Stimulated activated naive CD8-positive, alpha-beta T cell treated with anti-CD3 and anti-CD28 coated beads, Interleukin-15, Interleukin-2, amounts not matched to agents 100 U/mL and 50 U/mL, for 24 hours (primary cell): ENCODE measurements around the gene SRPX.

Experiments used
- ATAC-seq: fragments of 150-1000 bp; cut with Tn5 transposase; one replicate; pipeline ENCODE4 v1.10.0; 2021
- DNase-seq: peaks from one replicate; pipeline ENCODE4 v3.0.0; 2021

The SRPX gene

DNA sequence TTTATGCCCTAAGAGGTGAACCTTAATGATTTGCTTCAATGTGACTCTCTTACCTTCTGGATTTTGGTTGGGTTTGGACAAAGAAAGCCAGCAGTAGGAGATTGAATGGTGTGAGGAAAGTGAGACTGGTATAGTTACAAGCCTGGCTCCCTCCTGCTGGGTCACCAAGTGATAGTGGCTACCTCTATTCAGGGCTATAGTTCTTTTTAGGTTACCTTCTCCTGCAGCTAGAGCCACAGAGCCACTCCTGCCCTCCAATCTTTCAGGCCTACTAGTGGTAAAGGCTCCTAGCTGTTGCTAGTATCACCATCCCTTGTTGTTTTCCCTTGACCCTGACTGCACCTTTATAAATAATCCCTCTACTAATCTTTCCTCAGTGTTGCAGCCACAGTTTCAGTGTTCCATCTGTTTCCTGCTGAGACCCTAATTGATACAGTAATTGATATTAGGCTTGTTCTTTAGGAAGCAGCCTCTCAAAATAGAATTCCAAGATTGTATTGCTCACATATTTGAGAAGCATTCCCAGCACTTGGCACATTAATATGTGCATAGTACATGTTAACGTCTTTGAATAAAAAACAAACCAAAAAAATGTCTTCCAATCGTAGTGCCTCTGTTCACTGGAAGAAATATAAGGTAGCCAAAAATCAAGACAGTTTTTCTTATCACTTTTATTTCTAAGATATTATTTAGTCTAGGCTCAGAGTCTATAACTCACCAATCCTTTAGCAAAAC is 82.3 kb downstream of the SRPX start:
- ATAC-seq (no peak), DNase-seq (no peak)

DNA sequence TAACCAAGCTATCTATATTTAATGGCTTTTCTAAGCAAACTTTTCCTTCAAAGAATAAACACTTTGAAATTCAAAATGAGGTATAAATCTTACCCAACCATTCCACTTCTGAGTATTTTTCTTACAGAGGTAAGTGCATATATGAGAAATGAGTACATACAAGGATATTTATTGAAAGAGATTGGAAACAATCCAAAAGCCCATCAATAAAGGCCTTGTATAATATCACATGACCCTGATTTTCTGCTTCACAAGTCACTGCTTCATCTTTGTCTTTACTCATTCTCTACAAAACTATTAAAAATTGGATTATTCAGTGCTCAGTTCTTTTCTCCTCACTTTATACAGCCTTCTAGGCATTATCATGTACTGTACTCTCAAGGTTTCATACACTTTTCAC is 91.3 kb downstream of the SRPX start:
- DNase-seq (no peak), ATAC-seq (no peak)

DNA sequence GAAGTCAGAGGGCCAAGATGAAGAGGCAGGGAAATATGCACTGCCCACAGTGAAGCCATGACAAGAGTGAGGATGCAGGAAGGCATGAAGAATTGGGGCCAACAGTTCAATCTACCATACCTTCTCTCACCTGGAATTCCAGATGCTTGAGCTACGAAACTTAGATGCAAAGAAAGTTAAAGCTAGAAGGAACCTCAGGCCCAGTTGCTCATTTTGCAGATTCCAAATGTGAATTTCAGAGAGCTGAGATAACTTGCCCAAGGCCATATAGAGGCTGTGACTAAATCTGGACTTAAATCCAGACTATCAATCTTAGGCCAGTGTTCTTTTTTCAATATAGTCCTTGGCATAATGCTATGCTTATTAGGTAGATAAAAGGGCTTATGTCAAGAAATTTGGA is 92.7 kb downstream of the SRPX start:
- ATAC-seq (no peak), DNase-seq (no peak)

DNA sequence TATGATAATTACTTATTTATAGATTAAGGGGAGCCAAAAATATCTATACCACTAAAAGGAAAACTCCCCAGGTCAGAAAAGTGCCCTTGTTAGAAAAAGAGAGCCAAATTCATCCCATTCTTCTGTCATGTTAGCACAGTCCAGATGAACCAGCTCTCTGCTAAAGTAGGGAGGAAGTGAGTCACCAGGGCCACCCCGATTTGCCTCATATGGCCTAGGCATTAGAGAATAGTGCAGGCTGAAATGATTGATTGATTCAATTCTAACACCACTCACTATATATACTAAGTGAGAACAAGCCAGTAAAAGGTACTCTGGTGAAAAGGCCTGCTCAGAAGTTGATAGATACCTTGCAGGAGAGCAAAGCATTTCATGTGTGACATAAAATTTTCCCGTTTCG is 94.5 kb downstream of the SRPX start:
- ATAC-seq: no peak
- no peak for DNase-seq

DNA sequence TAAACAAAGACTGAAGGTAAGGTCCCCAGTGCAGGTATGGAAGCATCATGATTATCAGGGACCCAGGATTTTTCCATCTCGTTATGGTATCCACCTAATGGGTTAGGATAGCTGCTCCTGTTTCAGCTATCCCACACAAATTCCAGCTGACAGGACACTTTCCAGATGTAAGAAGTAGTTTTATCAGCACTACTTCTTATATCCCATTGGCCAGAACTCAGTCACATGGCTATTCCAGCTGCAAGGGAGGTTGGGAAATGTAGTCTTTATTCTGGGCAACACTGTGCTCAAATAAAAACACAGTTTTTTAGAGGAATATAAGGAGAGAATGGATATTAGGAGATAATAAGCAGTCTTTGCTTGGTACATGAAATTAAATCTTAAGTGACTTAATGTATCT is 96.7 kb downstream of the SRPX start:
- DNase-seq (no peak), ATAC-seq (no peak)

DNA sequence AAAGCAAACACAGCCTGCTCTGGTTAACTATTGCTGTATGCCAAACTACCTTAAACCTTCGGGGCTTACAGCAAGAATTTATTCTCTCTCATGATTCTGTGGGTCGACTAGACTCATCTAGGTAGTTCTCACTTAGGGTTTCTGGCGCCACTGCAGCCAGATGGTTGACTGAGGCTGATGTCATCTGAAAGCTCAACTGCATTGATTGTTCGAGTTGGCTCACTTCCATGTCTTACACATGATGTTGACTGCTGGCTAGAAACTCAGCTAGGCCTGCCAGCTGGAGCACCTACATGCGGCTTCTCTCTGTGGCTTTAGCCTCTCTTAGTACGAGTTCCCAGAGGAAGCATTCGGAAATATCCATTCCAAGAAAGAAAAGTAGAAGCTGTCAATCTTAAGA is 103.2 kb downstream of the SRPX start:
- ATAC-seq: no peak
- DNase-seq: no peak

DNA sequence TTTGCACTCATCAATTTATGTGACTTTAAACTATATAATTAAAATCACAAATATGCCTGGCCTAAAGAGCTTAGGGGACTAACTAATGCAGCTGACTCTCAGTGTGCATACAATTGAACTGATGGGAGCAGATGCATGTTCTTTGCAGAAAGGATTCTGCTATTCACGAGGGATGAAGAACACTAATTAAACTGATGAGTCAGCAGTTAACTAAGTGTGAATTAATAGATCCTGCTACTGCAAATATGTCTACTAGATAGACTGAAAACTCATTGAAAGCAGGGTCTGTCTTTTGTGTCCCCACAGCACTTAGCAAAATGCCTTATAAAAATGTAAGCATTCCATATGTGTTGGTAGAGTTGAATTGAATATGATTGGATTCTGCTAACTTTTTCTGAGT is 104.0 kb downstream of the SRPX start:
- DNase-seq: no peak
- ATAC-seq: no peak

DNA sequence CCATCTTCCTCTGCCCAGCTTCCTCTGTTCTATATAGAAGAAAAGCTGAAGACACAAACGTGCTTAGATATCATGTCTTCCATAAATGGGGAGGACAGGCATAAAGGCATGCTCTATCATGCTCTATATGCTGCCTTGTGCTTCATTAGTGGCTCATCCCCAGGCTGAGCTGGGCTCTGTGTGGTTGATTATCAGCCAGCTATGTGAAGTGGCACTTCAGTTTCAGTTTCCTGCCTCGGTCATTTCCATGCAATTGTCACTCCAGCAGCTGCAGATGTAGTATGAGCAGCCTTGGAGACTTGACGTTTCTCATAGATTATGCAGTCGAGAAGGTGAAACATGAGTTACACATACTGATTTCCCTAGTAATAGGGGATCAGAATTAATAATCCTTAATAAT is 108.1 kb downstream of the SRPX start:
- ATAC-seq (no peak), DNase-seq (no peak)

DNA sequence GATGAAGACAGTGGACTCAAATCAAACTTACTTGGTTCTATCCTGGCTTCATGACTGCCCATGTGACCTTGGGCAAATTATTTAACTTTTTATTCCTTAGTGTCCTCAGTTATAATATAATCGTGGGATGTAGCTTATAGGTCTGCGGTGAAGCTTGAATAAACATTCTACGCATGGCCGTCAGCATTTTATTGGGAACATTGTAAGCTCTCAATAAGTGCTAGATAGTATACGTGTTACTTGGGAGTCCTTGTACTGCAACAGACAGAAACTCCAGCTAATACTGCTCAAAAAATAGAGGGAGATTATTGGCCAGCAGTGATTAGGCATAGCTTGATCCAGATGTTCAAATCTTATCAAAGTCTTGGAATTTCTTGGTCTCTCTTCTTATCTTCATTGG is 109.5 kb downstream of the SRPX start:
- no peak for ATAC-seq
- DNase-seq: no peak

DNA sequence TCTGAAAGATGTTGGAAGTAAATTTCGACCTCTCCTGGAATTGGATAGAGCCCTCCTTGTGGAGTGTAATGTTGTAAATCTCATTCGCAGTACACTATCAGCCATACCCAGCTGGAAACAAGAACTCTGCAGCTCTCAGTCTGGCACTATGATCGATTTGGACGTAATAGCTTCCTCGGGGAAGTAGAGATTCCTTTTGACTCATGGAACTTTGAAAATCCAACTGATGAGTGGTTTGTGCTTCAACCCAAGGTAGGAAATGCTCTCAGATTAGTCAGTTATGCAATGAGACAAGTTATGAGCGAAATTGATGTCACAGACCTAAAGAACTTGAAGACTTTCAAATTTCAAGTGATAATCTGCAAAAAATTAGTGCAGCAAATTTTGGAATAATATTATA is 110.4 kb downstream of the SRPX start:
- ATAC-seq (no peak), DNase-seq (no peak)

DNA sequence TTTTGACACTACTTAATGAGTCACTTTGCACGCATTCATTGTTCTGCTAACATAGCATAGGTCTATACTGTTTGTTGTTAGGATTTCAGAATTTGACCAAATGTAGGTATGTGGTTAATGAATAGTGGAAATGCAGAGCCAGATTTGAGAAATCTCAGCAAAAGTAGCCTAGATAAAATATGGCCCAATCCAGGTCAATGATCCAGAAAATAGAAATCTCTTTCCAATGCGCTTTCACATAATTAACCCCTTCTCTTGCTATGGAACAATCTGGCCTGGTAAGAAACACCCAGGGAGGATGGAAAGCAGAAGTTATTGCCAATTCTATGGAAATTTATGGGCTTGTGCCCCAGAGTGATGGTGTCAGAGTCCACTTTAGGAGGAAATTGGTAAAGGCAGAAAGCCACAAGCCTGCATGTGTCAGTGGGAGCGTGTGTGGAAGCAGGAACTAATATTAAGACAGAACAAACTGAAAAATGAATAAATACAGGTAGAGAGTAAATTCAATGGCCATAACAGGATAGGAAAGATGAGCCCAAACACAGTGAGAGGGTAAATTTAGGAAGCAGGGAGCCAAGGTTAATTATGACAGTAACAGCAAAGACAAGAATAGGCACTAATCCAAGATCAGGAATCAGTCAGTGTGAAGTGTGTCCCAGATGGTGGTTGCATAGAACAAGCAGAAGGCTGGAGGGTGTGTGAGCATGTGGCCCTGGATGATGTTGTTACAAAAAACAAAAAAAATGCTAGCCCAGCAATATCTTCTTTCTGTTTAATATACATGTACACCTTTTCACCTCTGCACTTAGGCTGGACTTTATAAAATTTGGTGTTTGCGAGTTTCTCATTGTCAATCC is 111.4 kb downstream of the SRPX start:
- no peak for DNase-seq
- ATAC-seq: no peak

DNA sequence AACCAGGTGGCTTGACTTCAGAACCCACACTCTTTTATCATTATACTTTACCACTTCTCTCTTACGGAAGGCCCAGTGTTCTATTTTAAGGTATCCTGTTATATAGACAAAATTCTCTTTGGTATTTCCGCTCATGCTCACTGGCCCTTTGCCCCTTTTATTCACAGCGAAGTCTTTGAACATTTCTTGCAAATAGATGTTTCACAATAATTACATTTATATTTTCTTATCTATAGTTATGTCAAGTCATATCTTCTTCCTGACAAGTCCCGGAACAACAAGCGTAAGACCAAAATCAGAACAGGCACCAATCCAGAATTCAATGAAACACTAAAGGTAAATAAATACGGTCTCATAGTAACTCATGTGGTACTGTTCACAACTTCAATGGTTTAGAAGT is 112.3 kb downstream of the SRPX start:
- DNase-seq: no peak
- no peak for ATAC-seq

DNA sequence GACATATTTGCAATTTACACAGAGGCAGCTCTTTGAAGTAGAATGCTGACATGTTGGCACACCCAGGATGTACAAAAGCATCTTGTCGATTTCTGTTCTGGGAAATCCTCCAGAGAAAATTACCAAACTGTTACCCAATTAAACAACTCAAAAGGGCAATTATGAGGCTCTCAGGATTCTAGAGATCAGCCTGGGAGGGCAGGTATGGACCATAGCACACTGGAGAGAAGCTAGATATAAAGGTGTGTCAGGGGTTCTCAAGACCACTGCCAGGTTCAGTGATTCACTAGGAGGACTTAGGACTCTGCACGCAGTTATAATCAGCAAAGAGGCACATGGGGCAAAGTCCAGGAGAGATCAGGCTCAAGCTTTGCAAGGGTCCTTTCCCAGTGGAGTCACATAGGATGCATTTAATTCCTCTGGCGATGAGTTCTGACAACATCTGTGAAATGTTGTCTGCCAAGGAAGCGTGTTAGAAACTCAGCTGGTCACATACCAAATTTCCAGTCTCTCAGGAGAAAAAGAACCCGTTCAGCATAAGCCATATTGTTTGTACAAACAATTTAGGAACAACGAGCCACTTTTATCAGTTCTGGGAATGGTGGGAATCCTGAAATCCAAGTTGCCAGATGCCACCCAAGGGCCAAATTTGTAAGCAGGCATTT is 113.5 kb downstream of the SRPX start:
- no peak for DNase-seq
- ATAC-seq: no peak

DNA sequence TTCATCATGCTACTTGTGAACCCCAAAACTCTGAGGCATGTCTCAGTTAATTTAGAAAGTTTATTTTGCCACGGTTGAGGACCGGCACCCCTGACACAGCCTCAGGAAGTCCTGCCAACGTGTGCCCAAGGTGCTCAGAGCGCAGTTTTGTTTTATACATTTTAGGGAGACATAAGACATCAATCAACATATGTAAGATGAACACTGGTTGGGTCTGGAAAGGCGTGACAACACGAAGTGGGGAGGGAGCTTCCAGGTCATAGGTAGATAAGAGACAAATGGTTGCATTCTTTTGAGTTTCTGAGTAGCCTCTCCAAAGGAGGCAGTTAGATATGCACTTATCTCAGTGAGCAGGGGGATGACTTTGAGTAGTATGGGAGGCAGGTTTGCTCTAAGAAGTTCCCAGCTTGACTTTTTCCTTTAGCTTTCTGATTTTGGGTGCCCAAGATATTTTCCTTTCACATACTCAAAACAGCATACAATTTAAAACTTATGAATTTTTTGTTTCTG is 115.4 kb downstream of the SRPX start:
- ATAC-seq (no peak), DNase-seq (no peak)

DNA sequence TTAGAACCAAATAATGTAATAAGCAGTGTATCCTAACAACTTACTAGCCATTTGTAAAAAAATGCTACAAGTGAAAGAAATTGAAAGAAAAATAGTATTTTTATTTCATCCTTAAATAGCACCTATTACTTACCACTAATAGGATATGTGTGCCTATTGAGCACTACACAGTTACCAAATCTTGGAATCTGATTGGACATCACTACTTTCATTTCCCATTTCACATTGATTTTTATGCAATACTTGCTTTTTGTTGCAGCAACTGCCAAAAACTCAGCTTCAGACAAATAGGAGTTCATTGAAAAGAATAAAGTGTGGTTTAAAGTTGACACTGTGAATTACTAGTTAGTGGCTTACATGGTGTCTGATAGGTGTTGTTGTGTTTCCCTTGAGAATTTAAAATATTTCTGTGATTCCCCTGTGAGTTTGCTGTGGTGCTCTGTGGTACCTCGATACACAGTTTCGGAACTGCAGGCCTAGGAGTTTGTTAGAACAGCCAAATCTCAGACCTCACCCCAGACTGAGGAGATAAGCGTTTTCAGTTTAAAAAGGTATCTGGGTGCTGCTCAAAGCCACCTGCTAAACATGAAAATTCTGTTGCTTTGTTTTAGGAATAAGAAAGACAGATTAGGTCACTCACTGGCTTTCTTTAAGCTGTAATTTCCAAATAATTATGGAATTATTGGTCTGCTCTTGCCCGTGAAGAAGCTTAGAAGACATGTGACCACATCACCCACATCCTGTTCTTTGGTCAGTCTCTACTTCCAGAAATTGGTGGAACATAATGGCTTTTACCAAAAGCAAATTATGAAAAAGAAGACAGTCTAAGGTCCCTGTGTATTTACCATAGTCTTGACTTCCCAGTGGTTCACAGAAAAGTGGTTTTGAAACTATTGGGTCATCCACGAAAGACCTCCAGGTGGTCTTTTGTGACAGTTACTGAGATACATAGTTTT is 116.5 kb downstream of the SRPX start:
- DNase-seq (no peak), ATAC-seq (no peak)

DNA sequence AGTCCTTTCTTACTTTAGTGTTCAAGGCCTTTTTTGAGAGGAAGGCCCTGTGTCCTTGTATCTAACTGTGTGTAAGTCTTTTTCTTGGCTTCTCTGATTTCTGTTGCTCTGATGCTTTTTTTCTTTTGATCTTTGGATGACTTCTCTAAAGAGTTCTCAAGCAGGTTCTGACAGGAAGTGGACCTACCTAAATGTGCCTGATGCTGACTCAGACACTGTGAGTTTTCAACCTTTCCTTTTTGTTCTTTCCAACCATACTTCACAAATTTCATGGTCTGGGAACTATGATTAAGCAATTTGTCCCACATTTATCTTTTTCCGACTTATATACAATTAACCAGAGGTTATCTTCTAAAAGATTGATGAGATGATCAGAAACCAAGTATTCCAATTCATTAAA is 117.8 kb downstream of the SRPX start:
- DNase-seq: no peak
- no peak for ATAC-seq

DNA sequence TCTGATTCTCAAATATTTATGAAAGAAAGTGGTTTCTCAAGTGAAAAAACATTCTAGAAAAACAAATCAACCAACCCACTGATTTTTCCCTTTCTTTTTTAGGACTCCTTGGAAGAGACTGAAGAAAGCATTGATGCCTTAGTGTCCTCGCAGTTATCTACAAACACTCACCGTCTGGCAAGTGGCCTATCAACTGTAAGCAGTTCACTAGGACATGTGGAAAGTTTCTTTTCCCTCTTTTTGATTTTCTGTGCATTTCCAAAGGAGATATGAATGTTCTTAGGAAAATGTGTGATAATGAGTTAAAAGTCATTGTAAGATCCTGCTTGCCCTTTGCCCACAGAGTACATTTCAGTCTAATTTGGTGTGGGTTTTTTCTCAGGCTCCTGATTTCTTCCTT is 118.4 kb downstream of the SRPX start:
- no peak for ATAC-seq
- no peak for DNase-seq

DNA sequence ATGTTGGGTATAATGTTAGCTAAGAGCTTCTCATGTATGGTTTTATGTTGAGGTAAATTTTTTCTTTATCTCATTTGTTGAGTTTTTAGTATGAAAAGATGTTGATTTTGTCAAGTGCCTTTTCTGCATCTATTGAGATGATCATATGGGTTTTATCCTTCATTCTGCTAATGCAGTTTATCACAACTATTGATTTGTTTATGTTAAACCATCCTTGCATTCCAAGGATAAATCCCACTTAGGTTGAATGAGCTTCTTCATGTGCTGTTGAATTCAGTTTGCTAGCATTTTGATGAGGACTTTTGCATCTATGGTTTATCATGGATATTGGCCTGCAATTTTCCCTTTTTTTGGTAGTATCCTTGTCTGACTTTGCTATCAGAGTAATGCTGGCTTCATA is 121.0 kb downstream of the SRPX start:
- DNase-seq (no peak), ATAC-seq (no peak)
